ENCODE measurements around the gene SLA2.

SLA2 gene

DNA sequence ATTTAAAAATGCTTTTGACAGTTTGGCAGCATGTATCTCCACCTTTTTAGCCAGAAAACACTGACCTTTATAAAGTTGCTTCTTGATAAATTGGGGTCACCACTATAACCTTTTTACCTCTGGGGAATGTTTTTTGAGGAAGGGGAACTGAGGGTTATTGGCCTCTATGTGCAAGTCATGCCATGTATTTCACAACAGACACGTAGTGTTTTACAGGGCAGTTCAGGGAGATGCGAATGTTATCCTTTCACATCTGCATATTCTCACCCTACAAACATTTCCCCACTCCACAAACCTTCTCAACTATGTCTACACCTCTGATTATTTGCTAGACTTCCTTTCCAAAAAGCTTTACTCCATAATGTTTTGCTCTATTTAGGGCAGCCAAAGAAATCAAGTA is 17.0 kb upstream of the SLA2 start:
- TF ChIP-seq CTCF (IDR thresholded peaks at IDR 0.05; ENCODE audit: low read depth, low read length, missing control alignments), result no peak
- no peak for DNase-seq (ENCODE audit: low read depth)
- no peak overlapping the region for H3K4me3 ChIP-seq (ENCODE audit: low read depth, low read length)
- in situ Hi-C loops (cut with HindIII; ENCODE audit: low sequenced_read_pairs), result no loop called here

DNA sequence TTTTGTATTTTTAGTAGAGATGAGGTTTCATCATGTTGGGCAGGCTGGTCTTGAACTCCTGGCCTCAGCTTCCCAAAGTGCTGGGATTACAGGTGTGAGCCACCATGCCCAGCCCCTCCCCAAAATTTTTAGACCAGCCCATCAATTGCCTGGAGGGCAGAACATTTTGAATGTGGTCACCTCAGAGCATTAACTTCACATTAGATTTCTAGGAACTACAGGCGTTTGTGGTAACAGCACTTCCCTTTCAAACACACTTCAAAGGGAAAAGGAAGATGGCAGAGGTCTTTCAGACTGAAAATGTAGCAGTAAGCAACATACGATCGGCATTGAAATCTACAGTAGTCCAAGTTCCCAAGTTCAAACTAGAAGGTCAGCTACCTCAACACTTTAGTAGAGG is 12.3 kb upstream of the SLA2 start:
- no peak for DNase-seq (ENCODE audit: low read depth)
- in situ Hi-C loops (cut with HindIII; ENCODE audit: low sequenced_read_pairs), result no loop called here
- TF ChIP-seq CTCF (IDR thresholded peaks at IDR 0.05; ENCODE audit: low read depth, low read length, missing control alignments), result no peak
- H3K4me3 ChIP-seq (ENCODE audit: low read depth, low read length), result no peak overlapping the region

GRCh38 chr20:36656733-36657132 is 10.7 kb upstream of the SLA2 start:
- in situ Hi-C loops (cut with HindIII; ENCODE audit: low sequenced_read_pairs), result no loop called here
- DNase-seq (ENCODE audit: low read depth), result no peak
- no peak overlapping the region for H3K4me3 ChIP-seq (ENCODE audit: low read depth, low read length)
- TF ChIP-seq CTCF (IDR thresholded peaks at IDR 0.05; ENCODE audit: low read depth, low read length, missing control alignments), result no peak

- no peak for TF ChIP-seq CTCF (IDR thresholded peaks at IDR 0.05; ENCODE audit: low read depth, low read length, missing control alignments)
- in situ Hi-C loops (cut with HindIII; ENCODE audit: low sequenced_read_pairs), result no loop called here
- H3K4me3 ChIP-seq (ENCODE audit: low read depth, low read length), result no peak overlapping the region
- DNase-seq (ENCODE audit: low read depth), result no peak
Measured at GRCh38 chr20:36655004-36655403, 9.0 kb upstream of the SLA2 start.

GRCh38 chr20:36654506-36654905 is 8.5 kb upstream of the SLA2 start:
- no peak overlapping the region for H3K4me3 ChIP-seq (ENCODE audit: low read depth, low read length)
- no peak for DNase-seq (ENCODE audit: low read depth)
- in situ Hi-C loops (cut with HindIII; ENCODE audit: low sequenced_read_pairs), result no loop called here
- no peak for TF ChIP-seq CTCF (IDR thresholded peaks at IDR 0.05; ENCODE audit: low read depth, low read length, missing control alignments)

GRCh38 chr20:36653456-36653855 is 7.5 kb upstream of the SLA2 start:
- TF ChIP-seq CTCF (IDR thresholded peaks at IDR 0.05; ENCODE audit: low read depth, low read length, missing control alignments), result no peak
- in situ Hi-C loops (cut with HindIII; ENCODE audit: low sequenced_read_pairs), result no loop called here
- H3K4me3 ChIP-seq (ENCODE audit: low read depth, low read length), result no peak overlapping the region
- no peak for DNase-seq (ENCODE audit: low read depth)
